K562 (cell line): ENCODE data around the gene C1orf167. TPM values are rescaled to one million over a fixed set of nuclear protein-coding genes. Genes with fewer than 3 reads are reported as not detected.

Experiments
- AFF1 ChIP-seq, 2 experiments: fragments of 450-650 bp; IDR thresholded peaks; 2 replicates each; pipeline ENCODE4 v1.6.1; 2018; ENCODE audit warnings: mild to moderate bottlenecking in 2 of 2, low read depth in 1 of 2; ENCODE audit not compliant: partially characterized antibody in 2 of 2
- ARHGAP35 ChIP-seq: fragments of 450-650 bp; IDR thresholded peaks from 2 replicates; pipeline ENCODE4 v1.6.1; 2018; ENCODE audit not compliant: partially characterized antibody
- BRD4 ChIP-seq: fragments of 200-600 bp; sonication (generic); IDR thresholded peaks from 2 replicates; pipeline ENCODE4 v1.6.1; 2017; ENCODE audit warnings: inconsistent platforms
- CHD4 ChIP-seq: fragments of 200-600 bp; sonication (generic); IDR thresholded peaks from 3 replicates; pipeline ENCODE4 v1.6.1; 2012; ENCODE audit warnings: low read depth, mild to moderate bottlenecking, mixed read lengths, low read length, inconsistent platforms; ENCODE audit not compliant: insufficient read depth, insufficient replicate concordance, poor library complexity, severe bottlenecking
- CREM ChIP-seq: IDR thresholded peaks from 2 replicates; pipeline ENCODE4 v1.6.1; 2014; ENCODE audit warnings: antibody characterized with exemption, low read depth
- DDX20 ChIP-seq: fragments of 450-650 bp; IDR thresholded peaks from 2 replicates; pipeline ENCODE4 v1.6.1; 2016; ENCODE audit warnings: missing genetic modification characterization, low read depth, mild to moderate bottlenecking, missing compliant biosample characterization, moderate library complexity
- ELK3 ChIP-seq: fragments of 450-650 bp; formaldehyde crosslinking; IDR thresholded peaks from 2 replicates; pipeline ENCODE4 v1.4.0; 2020; ENCODE audit warnings: mild to moderate bottlenecking
- ETV5 ChIP-seq: sonication (generic); formaldehyde crosslinking; IDR thresholded peaks from 2 replicates; pipeline ENCODE4 v1.4.0; 2020; ENCODE audit warnings: low read depth, mild to moderate bottlenecking, missing genetic modification reagents
- GABPA ChIP-seq: fragments of 200-800 bp; sonication (Bioruptor generic); conservative IDR thresholded peaks from 2 replicates; pipeline ENCODE4 v1.6.1; 2016; ENCODE audit warnings: low read depth, missing genetic modification characterization, missing compliant biosample characterization
- HMG20B ChIP-seq: fragments of 250-450 bp; sonication (Bioruptor Pico); IDR thresholded peaks from 2 replicates; pipeline ENCODE4 v1.5.0; 2021; ENCODE audit warnings: mild to moderate bottlenecking
- HSF4 ChIP-seq: fragments of 250-450 bp; sonication (Bioruptor Pico); IDR thresholded peaks from 2 replicates; pipeline ENCODE4 v2.1.2; 2022; ENCODE audit warnings: mild to moderate bottlenecking, moderate library complexity, borderline replicate concordance
- PML ChIP-seq: IDR thresholded peaks from 2 replicates; pipeline ENCODE4 v1.6.1; 2012; ENCODE audit warnings: low read length, inconsistent platforms
- RBM22 ChIP-seq: fragments of 200-400 bp; formaldehyde crosslinking; IDR thresholded peaks from 2 replicates; pipeline ENCODE4 v1.6.1; 2018; ENCODE audit warnings: low read length, low read depth; ENCODE audit not compliant: poor library complexity, severe bottlenecking
- SIX5 ChIP-seq, 2 experiments: IDR thresholded peaks; 2 replicates each; pipeline ENCODE4 v1.6.1; 2011; ENCODE audit warnings: low read length in 2 of 2, borderline replicate concordance in 1 of 2, low read depth in 1 of 2, mild to moderate bottlenecking in 1 of 2, moderate library complexity in 1 of 2; ENCODE audit not compliant: insufficient read depth in 1 of 2
- STAG1 ChIP-seq: sonication (generic); formaldehyde crosslinking; IDR thresholded peaks from 2 replicates; pipeline ENCODE4 v1.5.0; 2020; ENCODE audit warnings: missing genetic modification reagents, borderline replicate concordance
- WHSC1 ChIP-seq: IDR thresholded peaks from one replicate; pipeline ENCODE4 v1.6.1; 2012; ENCODE audit warnings: low read length, control low read depth, inconsistent platforms
- ZBTB34 ChIP-seq: fragments of 250-450 bp; sonication (Bioruptor Pico); IDR thresholded peaks from 2 replicates; pipeline ENCODE4 v1.8.0; 2021; ENCODE audit warnings: mild to moderate bottlenecking, moderate library complexity
- ZBTB43 ChIP-seq: sonication (generic); formaldehyde crosslinking; IDR thresholded peaks from 2 replicates; pipeline ENCODE4 v1.8.0; 2023; ENCODE audit warnings: mild to moderate bottlenecking, missing genetic modification reagents
- ZNF347 ChIP-seq: fragments of 450-650 bp; formaldehyde crosslinking; IDR thresholded peaks from 2 replicates; pipeline ENCODE4 v1.4.0; 2020; ENCODE audit warnings: low read depth, mild to moderate bottlenecking, moderate library complexity
- ZNF586 ChIP-seq: fragments of 450-650 bp; formaldehyde crosslinking; conservative IDR thresholded peaks from 2 replicates; pipeline ENCODE4 v1.4.0; 2020; ENCODE audit warnings: mild to moderate bottlenecking, moderate library complexity
- polyA plus RNA-seq, 8 experiments: library from polyadenylated mRNA; depleted of rRNA in 4 of 8; stranded (reverse) in 5 of 8; unstranded in 3 of 8; fragments of >200 nt; fragmentation: Nextera tagmentation in 2 of 8; fragmentation: Illumina TruSeq in 1 of 8; extraction: Ambion mirVana in 2 of 8; extraction: Trizol in 1 of 8; gene quantifications; 2 replicates each; pipeline versions ENCODE4 v1.2.1 to v1.2.3, GENCODE V29; 2011 to 2014; ENCODE audit warnings: inconsistent platforms in 1 of 8, missing spikeins in 1 of 8
- total RNA-seq, 7 experiments: library from RNA; depleted of rRNA in 6 of 7; stranded (reverse); fragments of >200 nt in 6 of 7; fragmentation: Illumina TruSeq in 2 of 7; extraction: Trizol in 2 of 7; gene quantifications; 2 replicates each; pipeline versions ENCODE4 v1.2.1 to v1.2.3, GENCODE V29; 2011 to 2021; ENCODE audit warnings: low replicate concordance in 1 of 7

C1orf167 gene
- total and polyA plus RNA-seq, 9 of the 15 experiments (the other 6 are each of a cell fraction or from before 2014, with no cell fraction given), result 0.22 to 0.86 (median 0.31) TPM; not detected in 2

- TF ChIP-seq HSF4 (no peak), ZNF586 (CRISPR knock-in tag) (no peak), CREM (peak; percentile 76), ZBTB43 (no peak), ARHGAP35 (no peak), ZNF347 (CRISPR knock-in tag) (no peak), DDX20 (tag) (no peak), PML (no peak; the same call in 1 of the 2 replicates), RBM22 (peak; percentile 96), BRD4 (no peak), WHSC1 (no peak), ELK3 (CRISPR knock-in tag) (no peak), ZBTB34 (CRISPR knock-in tag) (no peak), SIX5 (IDR thresholded peaks at IDR 0.05; ENCODE audit: borderline replicate concordance in 1 of 2, insufficient read depth in 1 of 2, low read depth in 1 of 2, low read length in 2 of 2) (no peak), AFF1 (IDR thresholded peaks at IDR 0.05; ENCODE audit: low read depth in 1 of 2, partially characterized antibody in 2 of 2) (no peak), CHD4 (no peak), HMG20B (CRISPR knock-in tag) (no peak), GABPA (tag) (no peak), ETV5 (CRISPR knock-in tag) (no peak), STAG1 (CRISPR knock-in tag) (no peak)
These were observed 23.2 kb downstream of the C1orf167 start (continued) for GRCh38 chr1:11784993-11785769.
